Activated CD4-positive, alpha-beta T cell treated with anti-CD3 and anti-CD28 coated beads, Interleukin-10, Interleukin-2, amounts not matched to agents 100 ng/mL and 50 ng/mL, durations not matched to agents 16 hours and 8 hours (primary cell): ENCODE data around the gene ADIRF.
A peak's percentile ranks its signal among the peaks of the same experiment; 100 is the strongest.
"Not testable (repeated sequence)": the region's sequence is repeated elsewhere in the genome, so short reads cannot be mapped to it uniquely, and the experiment has no call there.

Experiments used
- DNase-seq: peaks from one replicate; pipeline ENCODE4 v3.0.0-alpha.2; 2020

Gene ADIRF

GRCh38 chr10:86961481-86962091, 6.7 kb upstream of the ADIRF start:
- DNase-seq, result no peak

DNA sequence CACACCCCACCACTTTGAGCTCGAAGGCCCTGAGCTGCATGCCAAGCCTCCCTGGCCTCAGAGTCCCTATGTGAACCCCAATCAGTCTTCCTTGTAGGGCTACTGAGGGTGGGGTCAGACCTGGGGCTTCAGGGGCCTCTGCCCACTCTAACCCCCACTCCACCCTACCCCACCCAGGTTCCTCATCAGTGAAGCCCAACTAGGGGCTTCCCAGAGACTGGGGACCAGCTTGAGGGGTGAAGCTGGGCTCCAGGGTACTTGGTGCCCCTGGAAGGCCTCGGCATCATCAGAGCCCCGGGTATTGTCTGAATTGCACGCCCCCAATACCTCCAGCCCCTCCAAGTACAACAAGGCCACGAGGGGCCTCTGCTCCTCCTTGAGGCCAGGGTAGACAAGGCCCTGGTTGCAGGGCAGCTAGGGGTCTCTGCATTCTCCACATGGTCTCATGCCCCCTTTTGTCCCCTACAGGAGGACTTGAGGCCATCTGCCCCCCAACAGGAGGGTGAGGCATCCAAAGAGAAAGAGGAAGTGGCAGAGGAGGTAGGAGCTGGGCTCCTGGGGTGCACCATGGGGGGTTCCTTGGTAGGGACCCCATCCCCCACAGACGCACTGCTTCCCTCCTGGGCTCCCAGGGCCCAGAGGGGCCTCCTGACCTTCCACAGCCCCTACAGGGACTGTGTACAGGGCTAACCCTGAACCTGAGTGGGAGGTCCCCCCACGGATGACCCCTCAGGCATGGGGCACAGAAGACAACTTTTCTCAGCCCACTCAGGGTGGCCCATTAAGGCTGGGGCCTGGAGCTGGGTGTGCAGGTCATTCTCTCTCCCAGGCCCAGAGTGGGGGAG, 5.9 kb upstream of the ADIRF start:
- DNase-seq, result no peak

- no peak for DNase-seq
Observed at GRCh38 chr10:86962981-86963310, 5.3 kb upstream of the ADIRF start.

- no peak for DNase-seq
Observed at GRCh38 chr10:86963341-86963919, 4.9 kb upstream of the ADIRF start.

DNA sequence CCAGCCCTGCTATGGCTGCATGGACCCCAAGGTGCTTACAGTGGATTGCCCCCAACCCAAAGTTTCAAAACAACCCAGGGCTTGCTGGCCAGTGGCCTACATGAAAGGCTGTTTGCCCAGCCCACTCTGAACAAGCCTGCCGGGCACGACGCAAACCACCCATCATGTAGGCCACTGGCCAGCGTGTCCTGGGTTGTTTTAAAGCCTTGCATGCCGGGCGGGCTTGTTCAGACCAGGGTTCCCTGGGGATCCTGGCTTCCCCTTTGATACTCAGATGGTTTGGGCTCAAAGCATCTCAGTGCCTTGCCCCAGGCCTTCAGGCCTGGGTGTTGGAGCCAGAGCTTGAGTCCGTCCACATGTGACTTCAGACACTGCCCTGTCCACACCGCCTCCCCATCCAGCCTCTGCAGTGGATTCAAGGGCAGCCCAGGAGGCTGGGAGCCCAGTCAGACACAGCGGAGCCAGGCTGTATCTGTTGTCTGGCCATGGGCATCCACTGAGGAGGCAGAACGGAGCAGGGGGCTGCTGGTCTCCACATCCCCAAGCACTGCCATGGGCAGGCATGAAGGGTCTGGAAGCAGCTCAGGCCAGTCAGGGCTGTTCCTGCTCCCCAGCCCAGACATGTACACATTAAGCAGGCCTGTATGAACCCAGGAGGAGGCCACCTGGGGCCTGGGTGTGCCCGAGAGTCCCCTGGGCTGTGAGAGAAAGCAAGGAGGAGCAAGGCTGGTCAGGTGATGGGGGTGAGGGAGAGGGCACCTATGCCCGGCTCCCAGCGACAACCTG, 4.0 kb upstream of the ADIRF start:
- no peak for DNase-seq

GRCh38 chr10:86964847-86965190, 3.5 kb upstream of the ADIRF start:
- no peak for DNase-seq

GRCh38 chr10:86965986-86966654, 2.2 kb upstream of the ADIRF start:
- peak; percentile 46 for DNase-seq

- no peak for DNase-seq
Observed at GRCh38 chr10:86967481-86967941, 771 bp upstream of the ADIRF start.

DNA sequence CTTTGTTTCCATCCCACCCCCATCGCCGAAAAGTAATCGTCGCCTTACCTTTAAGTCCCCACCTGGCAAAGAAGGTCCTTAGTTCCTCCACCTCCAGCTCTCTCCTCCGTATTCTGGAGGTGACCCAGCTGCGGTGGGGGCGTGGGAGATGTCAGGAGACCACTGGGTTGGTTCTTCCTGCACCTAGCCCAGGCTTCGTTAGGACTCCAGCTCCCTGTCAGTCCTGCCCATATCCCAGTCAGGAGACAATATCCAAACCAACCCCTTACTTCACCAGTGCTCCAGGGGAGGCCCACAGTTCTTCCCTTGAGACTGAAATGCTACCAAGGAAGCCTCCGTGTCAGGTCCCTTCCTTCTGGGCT, 693 bp downstream of the ADIRF start:
- no peak for DNase-seq

- no peak for DNase-seq
Observed at GRCh38 chr10:86969421-86970041, 1.2 kb downstream of the ADIRF start.

- DNase-seq, result no peak
Observed at GRCh38 chr10:86970162-86970981, 2.1 kb downstream of the ADIRF start.

- DNase-seq, result no peak
Observed at GRCh38 chr10:86970982-86971231, 2.6 kb downstream of the ADIRF start.

DNA sequence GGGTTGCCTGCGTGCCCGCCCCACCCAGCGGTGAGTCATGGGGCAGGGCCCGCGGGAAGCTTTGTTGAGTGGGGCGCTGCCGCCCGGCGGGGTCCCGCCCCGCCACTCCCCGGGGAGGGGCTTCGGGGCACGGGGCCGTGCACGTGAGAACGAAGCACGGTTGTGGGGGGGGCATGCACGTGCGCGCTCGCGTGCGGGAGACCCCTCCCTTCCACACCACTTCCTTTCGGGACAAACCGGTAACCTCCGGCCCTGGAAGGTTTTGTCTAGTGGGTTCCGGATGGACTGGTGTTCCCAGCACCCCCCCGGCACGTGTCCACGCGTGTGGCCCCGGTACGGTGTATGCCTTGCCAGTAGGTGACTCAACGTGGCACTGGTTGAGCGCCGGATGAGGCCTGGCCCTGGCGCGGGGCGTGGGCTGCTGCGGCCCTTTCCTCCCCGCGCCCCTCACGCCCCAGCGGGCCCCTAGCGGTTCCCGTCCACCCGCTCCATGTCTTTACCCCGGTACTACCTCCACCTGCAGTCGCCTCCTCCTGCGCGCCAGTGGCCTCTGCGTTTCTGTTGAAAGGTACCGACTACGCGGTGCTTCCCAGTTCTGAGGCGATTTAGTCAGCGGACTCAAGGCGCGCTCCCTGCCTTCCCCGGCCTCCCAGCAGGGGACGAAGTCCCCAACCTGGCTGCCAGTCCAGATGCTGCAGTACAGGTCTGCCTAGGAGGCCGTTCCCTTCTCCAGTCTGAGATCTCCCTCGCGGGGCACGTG, 3.1 kb downstream of the ADIRF start:
- DNase-seq, result peak; percentile 88

DNA sequence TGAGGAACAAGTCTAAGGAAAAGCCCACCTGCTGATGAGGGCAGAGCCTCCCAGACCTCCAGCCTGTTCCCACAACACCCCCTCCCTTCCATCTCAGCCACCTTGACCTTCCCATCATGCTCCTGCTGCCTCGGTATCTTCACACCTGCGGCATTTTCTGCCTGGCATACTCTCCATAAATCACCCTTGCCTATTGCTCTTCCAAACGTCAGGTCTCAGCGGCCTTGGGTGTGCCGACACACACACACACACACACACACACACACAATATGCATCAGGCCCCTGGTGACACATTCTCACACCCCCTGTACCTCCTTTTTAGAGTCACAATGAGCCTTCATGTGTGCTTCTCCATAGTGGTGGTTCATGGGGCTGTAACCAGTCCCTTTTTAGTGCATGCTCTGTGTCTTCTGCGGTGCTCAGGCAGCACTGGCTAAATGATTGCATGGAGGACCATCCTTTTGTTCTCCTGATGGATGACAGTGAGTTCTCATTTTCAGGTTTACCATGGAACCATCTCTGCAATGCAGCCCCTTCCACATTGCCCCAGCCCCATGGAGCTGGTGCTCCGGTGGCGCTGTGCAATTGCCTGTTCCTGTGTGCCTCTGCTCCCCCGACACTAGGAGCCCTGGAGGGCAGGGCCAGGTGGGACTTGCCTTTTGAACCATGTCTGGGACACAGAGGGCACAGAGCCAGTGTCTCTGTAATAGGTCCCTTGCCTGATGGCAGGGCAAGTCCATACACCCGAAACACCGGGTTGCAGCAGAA, 4.5 kb downstream of the ADIRF start:
- no peak for DNase-seq

GRCh38 chr10:86974484-86974883, 6.2 kb downstream of the ADIRF start:
- DNase-seq, result no peak

- DNase-seq, result no peak
Observed at GRCh38 chr10:86976362-86977056, 8.2 kb downstream of the ADIRF start.

GRCh38 chr10:86978457-86978856, 10.2 kb downstream of the ADIRF start:
- DNase-seq, result not testable (repeated sequence)

- no peak for DNase-seq
Observed at GRCh38 chr10:86979296-86979818, 11.1 kb downstream of the ADIRF start.

DNA sequence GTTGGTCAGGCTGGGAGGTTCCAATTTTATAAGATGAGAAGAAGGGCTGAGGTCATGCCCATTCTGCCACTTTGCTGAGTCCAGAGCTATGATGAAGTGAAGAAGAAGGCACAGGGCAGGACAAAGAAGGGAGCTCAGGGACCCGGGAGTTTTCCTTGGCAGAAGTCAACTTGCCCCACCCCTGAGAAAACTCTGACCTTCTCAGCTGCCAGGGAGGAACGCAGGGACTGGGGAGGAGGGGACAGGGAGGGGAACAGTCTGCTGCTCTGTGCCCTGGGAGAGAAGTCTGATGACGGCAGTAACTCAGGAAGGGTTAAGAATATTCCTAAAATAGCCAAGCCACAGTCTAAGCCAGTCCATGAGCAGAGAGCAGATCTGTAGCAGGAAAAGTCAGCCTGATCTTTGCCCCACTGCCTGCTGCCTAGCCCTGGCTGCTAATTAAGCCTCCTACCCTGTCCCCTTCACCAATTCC, 11.7 kb downstream of the ADIRF start:
- no peak for DNase-seq
